ENCODE measurements around the gene SLC41A3. TPM values are rescaled to one million over a fixed set of nuclear protein-coding genes. Genes with fewer than 3 reads are reported as not detected.
A peak's percentile ranks its signal among the peaks of the same experiment; 100 is the strongest.
"Not testable (repeated sequence)": the region's sequence is repeated elsewhere in the genome, so short reads cannot be mapped to it uniquely, and the experiment has no call there.

The SLC41A3 gene
- total and polyA plus RNA-seq, 4 donors: 63.6 to 99.3 (median 85.3) TPM

GRCh38 chr3:126102011-126102410, 18.1 kb upstream of the SLC41A3 start:
- peak overlapping the region; percentile 42 for H3K27ac ChIP-seq (ENCODE audit: low read depth, low read length)
- no peak for DNase-seq (ENCODE audit: low read depth in 4 of 6, low spot score in 6 of 6)
- no peak overlapping the region for H3K4me3 ChIP-seq (ENCODE audit: low read depth, low read length)
- H3K27me3 ChIP-seq (ENCODE audit: control insufficient read depth, insufficient read depth, low read length): no peaks in the 10 kb centered on the region
- peaks cover 49% of the 10 kb centered on the region for H3K36me3 ChIP-seq (ENCODE audit: control insufficient read depth, insufficient read depth, low read length)
- WGBS (ENCODE audit: insufficient coverage): 72% methylated on average over 6 of the region's 8 CpGs
- peaks cover 39% of the 10 kb centered on the region for H3K4me1 ChIP-seq (ENCODE audit: control insufficient read depth, insufficient read depth, low read length)
- H3K9me3 ChIP-seq (ENCODE audit: control insufficient read depth, insufficient read depth, low read length): no peaks in the 10 kb centered on the region

GRCh38 chr3:126101521-126101982, 17.6 kb upstream of the SLC41A3 start:
- Histone ChIP-seq H3K4me3 (ENCODE audit: low read depth, low read length) (no peak overlapping the region), H3K36me3 (ENCODE audit: control insufficient read depth, insufficient read depth, low read length) (peaks cover 45% of the 10 kb centered on the region), H3K9me3 (ENCODE audit: control insufficient read depth, insufficient read depth, low read length) (no peaks in the 10 kb centered on the region), H3K27me3 (ENCODE audit: control insufficient read depth, insufficient read depth, low read length) (no peaks in the 10 kb centered on the region), H3K27ac (ENCODE audit: low read depth, low read length) (peak overlapping the region; percentile 37), H3K4me1 (ENCODE audit: control insufficient read depth, insufficient read depth, low read length) (peaks cover 39% of the 10 kb centered on the region)
- WGBS (ENCODE audit: insufficient coverage): 67% methylated on average over 10 of the region's 10 CpGs
- DNase-seq (ENCODE audit: low read depth in 4 of 6, low spot score in 6 of 6): no peak

- Histone ChIP-seq H3K4me1 (ENCODE audit: control insufficient read depth, insufficient read depth, low read length) (peaks cover 39% of the 10 kb centered on the region), H3K27me3 (ENCODE audit: control insufficient read depth, insufficient read depth, low read length) (no peaks in the 10 kb centered on the region), H3K36me3 (ENCODE audit: control insufficient read depth, insufficient read depth, low read length) (peaks cover 39% of the 10 kb centered on the region), H3K4me3 (ENCODE audit: low read depth, low read length) (no peak overlapping the region), H3K27ac (ENCODE audit: low read depth, low read length) (no peak overlapping the region), H3K9me3 (ENCODE audit: control insufficient read depth, insufficient read depth, low read length) (no peaks in the 10 kb centered on the region)
- DNase-seq (ENCODE audit: low read depth in 4 of 6, low spot score in 6 of 6): peak in 1 of 6 donors; percentile 70
- 74% methylated on average over 18 of the region's 18 CpGs for WGBS (ENCODE audit: insufficient coverage)
Observed at GRCh38 chr3:126100634-126101301, 16.8 kb upstream of the SLC41A3 start.

GRCh38 chr3:126100269-126100633, 16.3 kb upstream of the SLC41A3 start:
- DNase-seq (ENCODE audit: low read depth in 4 of 6, low spot score in 6 of 6): no peak
- no peaks in the 10 kb centered on the region for H3K9me3 ChIP-seq (ENCODE audit: control insufficient read depth, insufficient read depth, low read length)
- H3K4me1 ChIP-seq (ENCODE audit: control insufficient read depth, insufficient read depth, low read length): peaks cover 39% of the 10 kb centered on the region
- 100% methylated on average over 1 of the region's 4 CpGs for WGBS (ENCODE audit: insufficient coverage)
- peaks cover 36% of the 10 kb centered on the region for H3K36me3 ChIP-seq (ENCODE audit: control insufficient read depth, insufficient read depth, low read length)
- no peaks in the 10 kb centered on the region for H3K27me3 ChIP-seq (ENCODE audit: control insufficient read depth, insufficient read depth, low read length)
- H3K27ac ChIP-seq (ENCODE audit: low read depth, low read length): no peak overlapping the region
- H3K4me3 ChIP-seq (ENCODE audit: low read depth, low read length): no peak overlapping the region

- no peak for DNase-seq (ENCODE audit: low read depth in 4 of 6, low spot score in 6 of 6)
- no peaks in the 10 kb centered on the region for H3K9me3 ChIP-seq (ENCODE audit: control insufficient read depth, insufficient read depth, low read length)
- no peaks in the 10 kb centered on the region for H3K27me3 ChIP-seq (ENCODE audit: control insufficient read depth, insufficient read depth, low read length)
- 61% methylated on average over 2 of the region's 2 CpGs for WGBS (ENCODE audit: insufficient coverage)
- peaks cover 37% of the 10 kb centered on the region for H3K4me1 ChIP-seq (ENCODE audit: control insufficient read depth, insufficient read depth, low read length)
- no peak overlapping the region for H3K27ac ChIP-seq (ENCODE audit: low read depth, low read length)
- no peak overlapping the region for H3K4me3 ChIP-seq (ENCODE audit: low read depth, low read length)
- peaks cover 18% of the 10 kb centered on the region for H3K36me3 ChIP-seq (ENCODE audit: control insufficient read depth, insufficient read depth, low read length)
Observed at GRCh38 chr3:126098391-126098858, 14.5 kb upstream of the SLC41A3 start.

GRCh38 chr3:126097801-126098200, 13.9 kb upstream of the SLC41A3 start:
- no peak overlapping the region for H3K4me3 ChIP-seq (ENCODE audit: low read depth, low read length)
- H3K27me3 ChIP-seq (ENCODE audit: control insufficient read depth, insufficient read depth, low read length): no peaks in the 10 kb centered on the region
- no peak for DNase-seq (ENCODE audit: low read depth in 4 of 6, low spot score in 6 of 6)
- peaks cover 31% of the 10 kb centered on the region for H3K4me1 ChIP-seq (ENCODE audit: control insufficient read depth, insufficient read depth, low read length)
- no peak overlapping the region for H3K27ac ChIP-seq (ENCODE audit: low read depth, low read length)
- H3K9me3 ChIP-seq (ENCODE audit: control insufficient read depth, insufficient read depth, low read length): no peaks in the 10 kb centered on the region
- peaks cover 11% of the 10 kb centered on the region for H3K36me3 ChIP-seq (ENCODE audit: control insufficient read depth, insufficient read depth, low read length)

GRCh38 chr3:126096274-126096673, 12.3 kb upstream of the SLC41A3 start:
- H3K9me3 ChIP-seq (ENCODE audit: control insufficient read depth, insufficient read depth, low read length); H3K4me3 ChIP-seq (ENCODE audit: low read depth, low read length); DNase-seq (ENCODE audit: low read depth in 4 of 6, low spot score in 6 of 6); H3K36me3 ChIP-seq (ENCODE audit: control insufficient read depth, insufficient read depth, low read length); H3K27ac ChIP-seq (ENCODE audit: low read depth, low read length); H3K27me3 ChIP-seq (ENCODE audit: control insufficient read depth, insufficient read depth, low read length): not testable (repeated sequence)
- peaks cover 16% of the 10 kb centered on the region for H3K4me1 ChIP-seq (ENCODE audit: control insufficient read depth, insufficient read depth, low read length)
- 90% methylated on average over 1 of the region's 6 CpGs for WGBS (ENCODE audit: insufficient coverage)

- H3K36me3 ChIP-seq (ENCODE audit: control insufficient read depth, insufficient read depth, low read length); H3K27ac ChIP-seq (ENCODE audit: low read depth, low read length); H3K4me3 ChIP-seq (ENCODE audit: low read depth, low read length); H3K27me3 ChIP-seq (ENCODE audit: control insufficient read depth, insufficient read depth, low read length); H3K4me1 ChIP-seq (ENCODE audit: control insufficient read depth, insufficient read depth, low read length); H3K9me3 ChIP-seq (ENCODE audit: control insufficient read depth, insufficient read depth, low read length); DNase-seq (ENCODE audit: low read depth in 4 of 6, low spot score in 6 of 6): not testable (repeated sequence)
- WGBS (ENCODE audit: insufficient coverage): 100% methylated on average over 1 of the region's 5 CpGs
Observed at GRCh38 chr3:126092128-126092527, 8.2 kb upstream of the SLC41A3 start.

GRCh38 chr3:126087552-126088175, 3.7 kb upstream of the SLC41A3 start:
- no CpG with 5 or more reads among the region's 1 CpG for WGBS (ENCODE audit: insufficient coverage)
- Histone ChIP-seq H3K27me3 (ENCODE audit: control insufficient read depth, insufficient read depth, low read length) (no peaks in the 10 kb centered on the region), H3K4me1 (ENCODE audit: control insufficient read depth, insufficient read depth, low read length) (peaks cover 8% of the 10 kb centered on the region), H3K4me3 (ENCODE audit: low read depth, low read length) (no peak overlapping the region), H3K27ac (ENCODE audit: low read depth, low read length) (no peak overlapping the region), H3K9me3 (ENCODE audit: control insufficient read depth, insufficient read depth, low read length) (peaks cover 2% of the 10 kb centered on the region), H3K36me3 (ENCODE audit: control insufficient read depth, insufficient read depth, low read length) (peaks cover under 1% of the 10 kb centered on the region)
- no peak for DNase-seq (ENCODE audit: low read depth in 4 of 6, low spot score in 6 of 6)

GRCh38 chr3:126085841-126086240, 1.9 kb upstream of the SLC41A3 start:
- no peak for DNase-seq (ENCODE audit: low read depth in 4 of 6, low spot score in 6 of 6)
- WGBS (ENCODE audit: insufficient coverage): no CpG with 5 or more reads among the region's 2 CpGs

More at GRCh38 chr3:126085841-126086240, 1.9 kb upstream of the SLC41A3 start:
- no peak overlapping the region for H3K27ac ChIP-seq (ENCODE audit: low read depth, low read length)
- H3K27me3 ChIP-seq (ENCODE audit: control insufficient read depth, insufficient read depth, low read length): no peaks in the 10 kb centered on the region
- peaks cover 2% of the 10 kb centered on the region for H3K9me3 ChIP-seq (ENCODE audit: control insufficient read depth, insufficient read depth, low read length)
- peaks cover 9% of the 10 kb centered on the region for H3K36me3 ChIP-seq (ENCODE audit: control insufficient read depth, insufficient read depth, low read length)
- no peak overlapping the region for H3K4me3 ChIP-seq (ENCODE audit: low read depth, low read length)
- peaks cover 17% of the 10 kb centered on the region for H3K4me1 ChIP-seq (ENCODE audit: control insufficient read depth, insufficient read depth, low read length)
